ENCODE measurements around the gene VASH1. TPM values are rescaled to one million over a fixed set of nuclear protein-coding genes. Genes with fewer than 3 reads are reported as not detected.

Gene VASH1
- total and polyA plus RNA-seq, 2 of the 13 experiments (the other 11 are each of a cell fraction or from before 2014, with no cell fraction given), result 0.11 to 0.24 TPM

DNA sequence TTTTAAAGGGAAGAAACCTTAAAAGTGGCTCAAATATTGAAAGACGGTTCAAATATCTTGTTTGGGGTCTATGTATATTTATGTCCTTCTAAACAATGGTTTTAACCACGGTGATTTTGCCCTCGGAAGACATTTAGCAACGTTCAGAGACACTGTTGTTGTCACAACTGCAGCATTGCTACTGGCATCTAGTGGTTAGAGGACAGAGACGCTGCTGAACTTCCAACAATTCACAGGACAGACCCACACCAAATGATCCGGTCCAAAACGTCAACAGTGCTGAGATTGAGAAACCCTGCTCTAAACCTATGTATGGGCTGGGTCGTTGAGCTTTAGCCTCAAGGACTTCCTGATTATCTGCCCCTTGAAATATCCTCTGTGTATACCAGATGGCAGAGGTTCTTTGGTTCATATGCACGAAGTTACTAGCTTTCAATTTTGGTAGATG, 49.7 kb downstream of the VASH1 start (continued):
- TF ChIP-seq HNRNPLL (IDR thresholded peaks at IDR 0.05; ENCODE audit: low read depth, low read length, poor library complexity, severe bottlenecking) (no peak), SRSF9 (IDR thresholded peaks at IDR 0.05; ENCODE audit: borderline replicate concordance, insufficient read depth, low read depth, low read length, poor library complexity, severe bottlenecking) (no peak), GPN1 (CRISPR knock-in tag; IDR thresholded peaks at IDR 0.05; ENCODE audit: borderline replicate concordance) (no peak), MTA1 (CRISPR knock-in tag; IDR thresholded peaks at IDR 0.05; ENCODE audit: borderline replicate concordance) (no peak), ZMAT3 (CRISPR knock-in tag; conservative IDR thresholded peaks at IDR 0.05) (no peak), POLR2A (IDR thresholded peaks at IDR 0.05; ENCODE audit: insufficient read depth in 1 of 2, low read depth in 2 of 2, low read length in 2 of 2) (peak in 1 of 2 experiments; percentile 36; a peak in 1 of 4 replicates), NCOA1 (CRISPR knock-in tag; IDR thresholded peaks at IDR 0.05) (no peak), NFE2L2 (IDR thresholded peaks at IDR 0.05; ENCODE audit: low read length) (no peak), SAFB2 (CRISPR knock-in tag; IDR thresholded peaks at IDR 0.05; ENCODE audit: borderline replicate concordance, low read depth) (no peak), CBFB (CRISPR knock-in tag; IDR thresholded peaks at IDR 0.05) (no peak), SATB2 (CRISPR knock-in tag; IDR thresholded peaks at IDR 0.05) (no peak), PHF5A (CRISPR knock-in tag; IDR thresholded peaks at IDR 0.05; ENCODE audit: low read depth, unreplicated experiment) (no peak), ZNF326 (CRISPR knock-in tag; IDR thresholded peaks at IDR 0.05; ENCODE audit: borderline replicate concordance) (no peak), ZSCAN30 (CRISPR knock-in tag; IDR thresholded peaks at IDR 0.05) (no peak), ZNF784 (CRISPR knock-in tag; IDR thresholded peaks at IDR 0.05; ENCODE audit: borderline replicate concordance) (no peak), KLF11 (CRISPR knock-in tag; IDR thresholded peaks at IDR 0.05) (no peak)
- TF ChIP-seq, protein P1, sequence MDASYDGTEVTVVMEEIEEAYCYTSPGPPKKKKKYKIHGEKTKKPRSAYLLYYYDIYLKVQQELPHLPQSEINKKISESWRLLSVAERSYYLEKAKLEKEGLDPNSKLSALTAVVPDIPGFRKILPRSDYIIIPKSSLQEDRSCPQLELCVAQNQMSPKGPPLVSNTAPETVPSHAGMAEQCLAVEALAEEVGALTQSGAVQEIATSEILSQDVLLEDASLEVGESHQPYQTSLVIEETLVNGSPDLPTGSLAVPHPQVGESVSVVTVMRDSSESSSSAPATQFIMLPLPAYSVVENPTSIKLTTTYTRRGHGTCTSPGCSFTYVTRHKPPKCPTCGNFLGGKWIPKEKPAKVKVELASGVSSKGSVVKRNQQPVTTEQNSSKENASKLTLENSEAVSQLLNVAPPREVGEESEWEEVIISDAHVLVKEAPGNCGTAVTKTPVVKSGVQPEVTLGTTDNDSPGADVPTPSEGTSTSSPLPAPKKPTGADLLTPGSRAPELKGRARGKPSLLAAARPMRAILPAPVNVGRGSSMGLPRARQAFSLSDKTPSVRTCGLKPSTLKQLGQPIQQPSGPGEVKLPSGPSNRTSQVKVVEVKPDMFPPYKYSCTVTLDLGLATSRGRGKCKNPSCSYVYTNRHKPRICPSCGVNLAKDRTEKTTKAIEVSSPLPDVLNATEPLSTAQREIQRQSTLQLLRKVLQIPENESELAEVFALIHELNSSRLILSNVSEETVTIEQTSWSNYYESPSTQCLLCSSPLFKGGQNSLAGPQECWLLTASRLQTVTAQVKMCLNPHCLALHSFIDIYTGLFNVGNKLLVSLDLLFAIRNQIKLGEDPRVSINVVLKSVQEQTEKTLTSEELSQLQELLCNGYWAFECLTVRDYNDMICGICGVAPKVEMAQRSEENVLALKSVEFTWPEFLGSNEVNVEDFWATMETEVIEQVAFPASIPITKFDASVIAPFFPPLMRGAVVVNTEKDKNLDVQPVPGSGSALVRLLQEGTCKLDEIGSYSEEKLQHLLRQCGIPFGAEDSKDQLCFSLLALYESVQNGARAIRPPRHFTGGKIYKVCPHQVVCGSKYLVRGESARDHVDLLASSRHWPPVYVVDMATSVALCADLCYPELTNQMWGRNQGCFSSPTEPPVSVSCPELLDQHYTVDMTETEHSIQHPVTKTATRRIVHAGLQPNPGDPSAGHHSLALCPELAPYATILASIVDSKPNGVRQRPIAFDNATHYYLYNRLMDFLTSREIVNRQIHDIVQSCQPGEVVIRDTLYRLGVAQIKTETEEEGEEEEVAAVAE (CRISPR knock-in tag; IDR thresholded peaks at IDR 0.05; ENCODE audit: borderline replicate concordance), result no peak
- TF ChIP-seq, protein P2, sequence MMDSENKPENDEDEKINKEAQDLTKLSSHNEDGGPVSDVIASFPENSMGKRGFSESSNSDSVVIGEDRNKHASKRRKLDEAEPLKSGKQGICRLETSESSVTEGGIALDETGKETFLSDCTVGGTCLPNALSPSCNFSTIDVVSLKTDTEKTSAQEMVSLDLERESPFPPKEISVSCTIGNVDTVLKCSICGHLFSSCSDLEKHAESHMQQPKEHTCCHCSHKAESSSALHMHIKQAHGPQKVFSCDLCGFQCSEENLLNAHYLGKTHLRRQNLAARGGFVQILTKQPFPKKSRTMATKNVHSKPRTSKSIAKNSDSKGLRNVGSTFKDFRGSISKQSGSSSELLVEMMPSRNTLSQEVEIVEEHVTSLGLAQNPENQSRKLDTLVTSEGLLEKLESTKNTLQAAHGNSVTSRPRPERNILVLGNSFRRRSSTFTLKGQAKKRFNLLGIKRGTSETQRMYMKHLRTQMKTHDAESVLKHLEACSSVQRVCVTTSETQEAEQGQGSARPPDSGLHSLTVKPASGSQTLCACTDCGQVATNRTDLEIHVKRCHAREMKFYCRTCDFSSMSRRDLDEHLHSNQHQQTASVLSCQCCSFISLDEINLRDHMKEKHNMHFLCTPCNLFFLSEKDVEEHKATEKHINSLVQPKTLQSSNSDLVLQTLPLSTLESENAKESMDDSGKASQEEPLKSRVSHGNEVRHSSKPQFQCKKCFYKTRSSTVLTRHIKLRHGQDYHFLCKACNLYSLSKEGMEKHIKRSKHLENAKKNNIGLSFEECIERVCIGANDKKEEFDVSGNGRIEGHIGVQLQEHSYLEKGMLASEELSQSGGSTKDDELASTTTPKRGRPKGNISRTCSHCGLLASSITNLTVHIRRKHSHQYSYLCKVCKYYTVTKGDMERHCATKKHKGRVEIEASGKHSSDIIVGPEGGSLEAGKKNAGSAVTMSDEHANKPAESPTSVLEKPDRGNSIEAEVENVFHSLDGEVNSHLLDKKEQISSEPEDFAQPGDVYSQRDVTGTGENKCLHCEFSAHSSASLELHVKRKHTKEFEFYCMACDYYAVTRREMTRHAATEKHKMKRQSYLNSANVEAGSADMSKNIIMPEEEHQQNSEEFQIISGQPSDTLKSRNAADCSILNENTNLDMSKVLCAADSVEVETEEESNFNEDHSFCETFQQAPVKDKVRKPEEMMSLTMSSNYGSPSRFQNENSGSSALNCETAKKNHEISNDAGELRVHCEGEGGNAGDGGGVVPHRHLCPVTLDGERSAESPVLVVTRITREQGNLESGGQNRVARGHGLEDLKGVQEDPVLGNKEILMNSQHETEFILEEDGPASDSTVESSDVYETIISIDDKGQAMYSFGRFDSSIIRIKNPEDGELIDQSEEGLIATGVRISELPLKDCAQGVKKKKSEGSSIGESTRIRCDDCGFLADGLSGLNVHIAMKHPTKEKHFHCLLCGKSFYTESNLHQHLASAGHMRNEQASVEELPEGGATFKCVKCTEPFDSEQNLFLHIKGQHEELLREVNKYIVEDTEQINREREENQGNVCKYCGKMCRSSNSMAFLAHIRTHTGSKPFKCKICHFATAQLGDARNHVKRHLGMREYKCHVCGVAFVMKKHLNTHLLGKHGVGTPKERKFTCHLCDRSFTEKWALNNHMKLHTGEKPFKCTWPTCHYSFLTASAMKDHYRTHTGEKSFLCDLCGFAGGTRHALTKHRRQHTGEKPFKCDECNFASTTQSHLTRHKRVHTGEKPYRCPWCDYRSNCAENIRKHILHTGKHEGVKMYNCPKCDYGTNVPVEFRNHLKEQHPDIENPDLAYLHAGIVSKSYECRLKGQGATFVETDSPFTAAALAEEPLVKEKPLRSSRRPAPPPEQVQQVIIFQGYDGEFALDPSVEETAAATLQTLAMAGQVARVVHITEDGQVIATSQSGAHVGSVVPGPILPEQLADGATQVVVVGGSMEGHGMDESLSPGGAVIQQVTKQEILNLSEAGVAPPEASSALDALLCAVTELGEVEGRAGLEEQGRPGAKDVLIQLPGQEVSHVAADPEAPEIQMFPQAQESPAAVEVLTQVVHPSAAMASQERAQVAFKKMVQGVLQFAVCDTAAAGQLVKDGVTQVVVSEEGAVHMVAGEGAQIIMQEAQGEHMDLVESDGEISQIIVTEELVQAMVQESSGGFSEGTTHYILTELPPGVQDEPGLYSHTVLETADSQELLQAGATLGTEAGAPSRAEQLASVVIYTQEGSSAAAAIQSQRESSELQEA (CRISPR knock-in tag; IDR thresholded peaks at IDR 0.05; ENCODE audit: not compliant biosample characterization), result no peak
